ENCODE data around the gene DGCR6L.
"Not testable (repeated sequence)": the region's sequence is repeated elsewhere in the genome, so short reads cannot be mapped to it uniquely, and the experiment has no call there.

DGCR6L gene
- 32.3 to 41.1 (median 36.2) reads per million in 4 experiments for total RNA-seq

DNA sequence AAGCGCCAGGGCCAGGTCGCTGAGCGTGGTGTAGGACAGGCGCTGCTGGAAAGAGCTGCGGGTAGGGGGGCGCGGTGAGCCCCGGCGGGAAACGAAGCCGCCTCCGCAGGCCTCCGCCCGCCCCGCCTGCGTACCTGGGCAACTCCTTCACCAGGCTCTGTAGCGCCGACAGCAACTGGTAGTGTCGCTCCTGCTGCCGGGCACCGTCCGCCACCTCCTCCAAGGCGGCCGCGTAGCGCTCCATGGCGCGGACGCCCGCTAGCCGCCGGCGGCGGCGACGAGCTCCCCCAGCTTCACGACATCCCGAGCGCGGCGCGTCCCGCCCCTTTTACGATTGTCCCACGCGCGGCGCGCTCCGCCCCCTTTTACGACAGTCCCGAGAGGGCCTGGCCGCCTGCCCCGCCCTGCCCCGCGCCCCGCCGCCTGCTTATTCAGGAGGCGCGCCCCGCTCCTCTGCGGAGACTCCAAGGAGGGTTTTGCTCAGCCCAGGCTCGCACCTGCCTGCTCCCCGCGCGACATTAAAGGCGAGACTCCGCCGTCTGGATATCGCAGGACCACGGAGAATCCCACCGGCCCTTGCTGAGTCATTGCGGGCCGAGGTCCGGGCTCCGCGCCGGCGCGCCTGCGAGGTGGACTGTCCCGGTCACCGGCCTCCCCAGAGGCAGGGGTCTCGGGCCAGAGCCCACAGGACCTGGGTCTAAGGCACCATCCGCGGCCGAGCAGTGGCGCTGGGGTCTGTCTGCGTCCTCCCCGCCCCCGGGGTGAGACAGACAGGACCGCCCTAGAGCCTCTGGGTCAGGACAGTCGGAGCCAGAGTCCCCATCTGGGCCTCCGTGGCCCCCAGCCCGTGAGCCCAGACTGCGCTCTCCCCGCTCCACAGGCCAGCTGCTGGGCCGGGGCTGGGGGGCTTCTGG lies at the start of gene DGCR6L:
Gene DGCR6L (minus strand): TSS at position 316 of the 914 bp plus-strand sequence. CDS start 72 bp downstream, at position 244.
- DNase-seq: peak; percentile 94

DNA sequence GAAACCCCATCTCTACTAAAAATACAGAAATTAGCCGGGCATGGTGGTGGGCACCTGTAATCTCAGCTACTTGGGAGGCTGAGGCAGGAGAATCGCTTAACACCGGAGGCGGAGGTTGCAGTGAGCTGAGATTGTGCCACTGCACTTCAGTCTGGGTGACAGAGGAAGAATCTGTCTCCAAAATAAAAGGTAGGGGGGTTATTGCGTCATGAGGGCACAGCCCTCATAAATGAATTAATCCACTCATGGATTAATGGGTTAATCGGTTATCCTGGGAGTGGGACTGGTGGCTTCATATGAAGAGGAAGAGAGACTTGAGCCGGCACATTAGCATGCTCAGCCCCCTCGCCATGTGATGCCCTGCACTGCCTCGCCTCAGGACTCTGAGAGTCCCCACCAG lies 49.0 kb upstream of the DGCR6L start:
- DNase-seq: not testable (repeated sequence)

DNA sequence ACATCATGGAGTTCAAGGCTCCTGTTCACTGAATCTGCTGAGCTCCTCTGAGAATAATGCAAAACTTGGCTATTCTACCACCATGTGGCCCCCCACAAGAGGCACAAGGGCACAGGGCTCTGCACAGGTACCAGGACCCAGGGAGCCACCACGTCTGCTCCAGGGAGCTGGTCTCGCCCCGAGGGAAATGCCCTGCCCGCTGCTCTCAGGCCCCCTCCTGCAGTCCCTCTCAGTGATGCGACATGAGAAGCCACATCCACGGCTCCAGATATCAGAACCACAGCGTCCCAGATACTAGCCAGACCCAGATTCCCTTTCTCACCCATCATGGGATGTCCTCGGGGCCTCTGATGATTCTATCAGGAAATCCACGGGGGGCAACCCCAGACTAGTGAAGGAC lies 47.0 kb upstream of the DGCR6L start:
- not testable (repeated sequence) for DNase-seq

DNA sequence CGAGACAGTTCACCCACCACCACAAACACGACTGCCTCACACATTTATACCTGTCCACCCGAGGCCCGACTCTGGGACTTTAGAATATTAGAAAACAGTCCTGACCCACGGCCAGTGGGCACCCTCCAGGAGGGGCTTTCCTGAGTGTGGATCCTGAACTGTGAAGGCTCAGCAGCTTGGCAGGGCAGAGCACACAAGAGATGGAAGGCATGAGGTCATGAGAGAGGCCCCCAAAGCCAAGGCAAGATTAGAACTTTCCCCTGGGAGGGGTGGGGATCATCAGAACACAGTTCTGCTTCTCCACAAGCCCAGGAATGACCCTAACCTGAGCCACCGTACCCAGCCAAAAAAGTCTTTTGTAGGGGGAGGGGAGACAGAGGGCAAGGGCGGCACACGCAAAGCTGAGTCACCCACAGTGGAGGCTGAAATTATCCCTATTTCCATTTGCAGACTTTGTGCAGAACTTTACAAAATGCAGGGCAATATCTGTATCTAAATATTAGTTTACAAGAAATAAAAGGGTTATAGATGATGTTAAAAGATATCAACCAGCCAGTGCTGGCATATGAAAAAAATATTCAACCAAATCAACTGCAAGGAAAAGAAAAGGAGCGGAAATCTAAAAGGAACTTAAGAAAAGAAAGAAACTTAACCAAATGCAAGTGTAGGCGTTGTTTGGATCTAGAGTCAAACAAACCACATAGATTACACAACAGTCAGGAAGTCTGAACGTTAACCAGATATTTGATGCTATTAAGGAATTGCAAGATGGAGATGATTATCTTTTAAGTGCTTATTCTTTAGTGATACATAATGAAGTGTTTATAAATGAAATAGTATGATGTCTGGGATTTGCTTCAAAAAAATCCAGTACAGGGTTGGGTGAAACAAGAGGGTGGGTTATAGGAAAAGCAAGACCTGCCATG lies 44.7 kb upstream of the DGCR6L start:
- DNase-seq: not testable (repeated sequence)

DNA sequence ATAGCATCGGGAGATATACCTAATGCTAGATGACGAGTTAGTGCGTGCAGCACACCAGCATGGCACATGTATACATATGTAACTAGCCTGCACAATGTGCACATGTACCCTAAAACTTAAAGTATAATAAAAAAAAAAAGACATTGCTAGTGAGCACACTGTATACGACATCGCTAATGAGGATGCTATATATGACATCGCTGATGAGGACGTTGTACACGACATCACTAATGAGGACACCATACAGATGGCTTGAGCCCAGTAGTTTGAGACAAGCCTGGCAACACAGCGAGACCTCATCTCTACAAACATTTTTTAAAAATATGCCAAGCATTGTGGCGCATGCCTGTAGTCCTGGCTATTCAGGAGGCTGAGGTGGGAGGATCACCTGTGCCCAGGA lies 42.5 kb upstream of the DGCR6L start:
- DNase-seq: not testable (repeated sequence)

DNA sequence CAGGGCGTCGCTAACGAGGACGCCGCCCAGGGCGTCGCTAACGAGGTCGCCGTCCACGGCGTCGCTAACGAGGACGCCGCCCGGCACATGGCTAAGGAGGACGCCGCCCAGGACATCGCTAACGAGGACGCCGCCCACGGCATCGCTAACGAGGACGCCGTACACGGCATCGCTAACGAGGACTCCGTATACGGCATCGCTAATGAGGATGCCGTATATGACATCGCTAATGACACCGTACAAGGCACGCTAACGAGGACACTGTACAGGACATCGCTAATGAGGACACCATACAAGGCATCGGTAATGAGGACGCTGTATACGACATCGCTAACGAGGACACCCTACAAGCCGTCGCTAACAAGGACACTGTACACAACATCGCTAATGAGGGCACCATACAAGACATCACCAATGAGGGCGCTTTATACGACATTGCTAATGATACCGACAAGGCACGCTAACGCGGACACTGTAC lies 41.9 kb upstream of the DGCR6L start:
- not testable (repeated sequence) for DNase-seq

DNA sequence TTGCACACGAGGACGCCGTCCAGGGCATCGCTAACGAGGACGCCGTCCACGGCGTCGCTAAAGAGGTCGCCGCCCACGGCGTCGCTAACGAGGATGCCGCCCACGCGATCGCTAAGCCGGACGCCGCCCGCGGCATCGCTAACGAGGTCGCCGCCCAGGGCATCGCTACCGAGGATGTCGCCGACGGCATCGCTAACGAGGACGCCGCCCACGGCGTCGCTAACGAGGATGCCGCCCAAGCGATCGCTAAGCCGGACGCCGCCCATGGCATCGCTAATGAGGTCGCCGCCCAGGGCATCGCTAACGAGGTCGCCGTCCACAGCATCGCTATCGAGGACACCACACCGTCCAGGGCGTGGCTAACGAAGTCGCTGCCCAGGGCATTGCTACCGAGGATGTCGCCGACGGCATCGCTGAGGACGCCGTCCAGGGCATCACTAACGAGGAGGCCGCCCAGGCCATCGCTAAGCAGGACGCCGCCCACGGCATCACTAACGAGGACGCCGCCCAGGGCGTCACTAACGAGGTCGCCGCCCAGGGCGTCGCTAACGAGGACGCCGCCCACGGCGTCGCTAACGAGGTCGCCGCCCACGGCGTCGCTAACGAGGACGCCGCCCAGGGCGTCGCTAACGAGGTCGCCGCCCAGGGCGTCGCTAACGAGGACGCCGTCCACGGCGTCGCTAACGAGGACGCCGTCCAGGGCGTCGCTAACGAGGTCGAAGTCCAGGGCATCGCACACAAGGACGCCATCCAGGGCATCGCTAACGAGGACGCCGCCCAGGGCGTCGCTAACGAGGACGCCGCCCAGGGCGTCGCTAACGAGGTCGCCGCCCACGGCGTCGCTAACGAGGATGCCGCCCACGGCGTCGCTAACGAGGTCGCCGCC lies 41.2 kb upstream of the DGCR6L start:
- not testable (repeated sequence) for DNase-seq

DNA sequence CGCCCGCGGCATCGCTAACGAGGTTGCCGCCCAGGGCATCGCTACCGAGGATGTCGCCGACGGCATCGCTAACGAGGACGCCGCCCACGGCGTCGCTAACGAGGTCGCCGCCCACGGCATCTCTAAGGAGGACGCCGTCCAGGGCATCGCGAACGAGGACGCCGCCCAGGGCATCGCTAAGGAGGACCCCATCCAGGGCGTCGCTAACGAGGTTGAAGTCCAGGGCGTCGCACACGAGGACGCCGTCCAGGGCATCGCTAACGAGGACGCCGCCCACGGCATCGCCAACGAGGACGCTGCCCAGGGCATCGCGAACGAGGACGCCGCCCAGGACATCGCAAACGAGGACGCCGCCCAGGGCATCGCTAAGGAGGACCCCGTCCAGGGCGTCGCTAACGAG lies 40.4 kb upstream of the DGCR6L start:
- DNase-seq: not testable (repeated sequence)

DNA sequence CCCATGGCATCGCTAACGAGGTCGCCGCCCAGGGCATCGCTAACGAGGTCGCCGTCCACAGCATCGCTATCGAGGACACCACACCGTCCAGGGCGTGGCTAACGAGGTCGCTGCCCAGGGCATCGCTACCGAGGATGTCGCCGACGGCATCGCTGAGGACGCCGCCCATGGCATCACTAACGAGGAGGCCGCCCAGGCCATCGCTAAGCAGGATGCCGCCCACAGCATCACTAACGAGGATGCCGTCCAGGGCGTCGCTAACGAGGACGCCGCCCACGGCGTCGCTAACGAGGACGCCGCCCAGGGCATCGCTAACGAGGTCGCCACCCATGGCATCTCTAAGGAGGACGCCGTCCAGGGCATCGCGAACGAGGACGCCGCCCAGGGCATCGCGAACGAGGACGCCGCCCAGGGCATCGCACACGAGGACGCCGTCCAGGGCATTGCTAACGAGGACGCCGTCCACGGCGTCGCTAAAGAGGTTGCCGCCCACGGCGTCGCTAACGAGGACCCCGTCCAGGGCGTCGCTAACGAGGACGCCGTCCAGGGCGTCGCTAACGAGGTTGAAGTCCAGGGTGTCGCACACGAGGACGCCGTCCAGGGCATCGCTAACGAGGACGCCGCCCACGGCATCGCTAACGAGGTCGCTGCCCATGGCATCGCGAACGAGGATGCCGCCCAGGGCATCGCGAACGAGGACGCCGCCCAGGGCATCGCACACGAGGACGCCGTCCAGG lies 38.8 kb upstream of the DGCR6L start:
- not testable (repeated sequence) for DNase-seq

DNA sequence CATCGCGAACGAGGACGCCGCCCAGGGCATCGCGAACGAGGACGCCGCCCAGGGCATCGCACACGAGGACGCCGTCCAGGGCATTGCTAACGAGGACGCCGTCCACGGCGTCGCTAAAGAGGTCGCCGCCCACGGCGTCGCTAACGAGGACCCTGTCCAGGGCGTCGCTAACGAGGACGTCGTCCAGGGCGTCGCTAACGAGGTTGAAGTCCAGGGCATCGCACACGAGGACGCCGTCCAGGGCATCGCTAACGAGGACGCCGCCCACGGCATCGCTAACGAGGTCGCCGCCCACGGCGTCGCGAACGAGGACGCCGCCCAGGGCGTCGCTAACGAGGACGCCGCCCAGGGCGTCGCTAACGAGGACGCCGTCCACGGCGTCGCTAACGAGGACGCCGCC lies 38.1 kb upstream of the DGCR6L start:
- not testable (repeated sequence) for DNase-seq

DNA sequence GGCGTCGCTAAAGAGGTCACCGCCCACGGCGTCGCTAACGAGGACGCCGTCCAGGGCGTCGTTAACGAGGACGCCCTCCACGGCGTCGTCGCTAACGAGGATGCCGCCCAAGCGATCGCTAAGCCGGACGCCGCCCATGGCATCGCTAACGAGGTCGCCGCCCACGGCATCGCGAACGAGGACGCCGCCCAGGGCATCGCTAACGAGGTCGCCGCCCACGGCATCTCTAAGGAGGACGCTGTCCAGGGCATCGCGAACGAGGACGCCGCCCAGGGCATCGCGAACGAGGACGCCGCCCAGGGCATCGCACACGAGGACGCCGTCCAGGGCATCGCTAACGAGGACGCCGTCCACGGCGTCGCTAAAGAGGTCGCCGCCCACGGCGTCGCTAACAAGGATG lies 37.0 kb upstream of the DGCR6L start:
- not testable (repeated sequence) for DNase-seq

DNA sequence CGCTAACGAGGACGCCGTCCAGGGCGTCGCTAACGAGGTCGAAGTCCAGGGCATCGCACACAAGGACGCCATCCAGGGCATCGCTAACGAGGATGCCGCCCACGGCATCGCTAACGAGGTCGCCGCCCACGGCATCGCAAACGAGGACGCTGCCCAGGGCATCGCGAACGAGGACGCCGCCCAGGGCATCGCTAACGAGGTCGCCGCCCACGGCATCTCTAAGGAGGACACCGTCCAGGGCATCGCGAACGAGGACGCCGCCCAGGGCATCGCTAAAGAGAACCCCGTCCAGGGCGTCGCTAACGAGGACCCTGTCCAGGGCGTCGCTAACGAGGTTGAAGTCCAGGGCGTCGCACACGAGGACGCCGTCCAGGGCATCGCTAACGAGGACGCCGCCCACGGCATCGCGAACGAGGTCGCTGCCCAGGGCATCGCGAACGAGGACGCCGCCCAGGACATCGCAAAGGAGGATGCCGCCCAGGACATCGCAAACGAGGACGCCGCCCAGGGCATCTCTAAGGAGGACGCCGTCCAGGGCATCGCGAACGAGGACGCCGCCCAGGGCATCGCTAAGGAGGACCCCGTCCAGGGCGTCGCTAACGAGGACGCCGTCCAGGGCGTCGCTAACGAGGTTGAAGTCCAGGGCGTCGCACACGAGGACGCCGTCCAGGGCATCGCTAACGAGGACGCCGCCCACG lies 36.2 kb upstream of the DGCR6L start:
- not testable (repeated sequence) for DNase-seq

DNA sequence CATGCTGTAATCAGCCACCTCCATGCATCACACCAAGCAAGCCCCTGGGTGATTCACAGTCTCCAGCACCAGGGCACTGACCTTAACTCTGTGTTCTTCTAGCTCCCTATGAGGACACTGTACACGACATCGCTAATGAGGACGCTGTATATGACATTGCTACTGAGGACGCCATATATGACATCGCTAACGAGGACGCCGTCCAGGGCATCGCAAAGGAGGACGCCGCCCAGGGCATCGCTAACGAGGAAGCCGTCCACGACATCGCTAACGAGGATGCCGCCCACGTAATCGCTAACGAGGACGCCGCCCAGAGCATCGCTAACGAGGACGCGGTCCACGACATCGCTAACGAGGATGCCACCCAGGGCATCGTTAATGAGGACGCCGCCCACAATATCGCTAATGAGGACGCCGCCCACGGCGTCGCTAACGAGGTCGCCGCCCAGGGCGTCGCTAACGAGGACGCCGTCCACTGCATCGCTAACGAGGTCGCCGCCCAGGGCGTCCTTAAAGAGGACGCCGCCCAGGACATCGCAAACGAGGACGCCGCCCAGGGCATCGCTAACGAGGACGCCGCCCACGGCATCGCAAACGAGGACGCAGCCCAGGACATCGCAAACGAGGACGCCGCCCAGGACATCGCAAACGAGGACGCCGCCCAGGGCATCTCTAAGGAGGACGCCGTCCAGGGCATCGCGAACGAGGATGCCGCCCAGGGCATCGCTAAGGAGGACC lies 34.5 kb upstream of the DGCR6L start:
- no peak for DNase-seq

DNA sequence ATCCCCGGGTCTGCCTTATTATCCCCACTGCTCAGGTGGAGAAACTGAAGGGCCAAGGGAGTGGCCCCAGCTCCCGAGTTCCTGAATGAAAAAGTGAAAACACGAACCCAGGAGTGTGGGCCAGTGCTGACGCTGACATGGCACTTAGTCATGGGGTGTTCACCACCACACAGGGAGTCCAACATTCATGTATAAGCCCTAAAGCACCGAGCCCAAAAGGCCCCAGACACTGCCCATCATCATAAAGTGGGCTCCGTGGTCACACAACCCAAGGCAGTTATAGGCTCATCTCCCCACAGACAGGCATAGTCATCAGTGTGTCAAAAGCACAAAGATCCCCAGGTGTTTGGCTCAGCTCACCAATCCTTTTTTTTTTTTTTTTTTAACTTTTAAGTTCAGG lies 32.7 kb upstream of the DGCR6L start:
- not testable (repeated sequence) for DNase-seq

DNA sequence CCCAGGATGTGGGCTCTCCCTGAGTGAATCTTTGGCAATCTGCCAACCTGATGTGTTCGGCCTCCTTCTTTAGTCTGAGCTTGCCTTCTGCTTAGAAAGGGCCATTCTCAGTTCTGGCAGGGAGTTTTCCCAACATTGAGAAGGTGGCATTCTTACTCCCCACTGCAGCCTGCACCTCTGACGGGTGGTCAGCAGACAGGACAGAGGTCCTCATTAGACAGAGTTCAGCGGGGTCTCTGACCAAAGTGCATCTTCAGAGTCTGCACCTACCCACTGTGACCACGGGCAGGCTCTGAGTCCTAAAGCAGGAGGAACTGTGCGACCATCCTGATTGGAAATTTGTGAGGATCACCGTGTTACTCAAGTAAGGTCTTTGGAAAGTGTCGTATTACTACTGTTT lies 26.7 kb upstream of the DGCR6L start:
- DNase-seq: not testable (repeated sequence)

DNA sequence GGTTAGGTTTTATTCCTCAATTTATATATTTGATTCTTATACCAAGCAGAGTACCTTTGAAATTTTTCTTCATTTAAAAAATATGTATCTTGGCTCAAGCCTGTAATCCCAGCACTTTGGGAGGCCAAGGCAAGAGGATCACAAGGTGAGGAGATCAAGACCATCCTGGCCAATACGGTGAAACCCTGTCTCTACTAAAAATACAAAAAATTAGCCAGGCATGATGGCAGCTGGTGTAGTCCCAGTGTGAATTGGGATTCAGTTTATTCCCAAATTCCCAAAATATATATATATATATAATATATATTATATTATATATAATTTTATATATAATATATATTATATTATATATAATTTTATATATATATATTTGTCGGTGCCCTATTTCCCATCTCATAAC lies 18.4 kb upstream of the DGCR6L start:
- not testable (repeated sequence) for DNase-seq

DNA sequence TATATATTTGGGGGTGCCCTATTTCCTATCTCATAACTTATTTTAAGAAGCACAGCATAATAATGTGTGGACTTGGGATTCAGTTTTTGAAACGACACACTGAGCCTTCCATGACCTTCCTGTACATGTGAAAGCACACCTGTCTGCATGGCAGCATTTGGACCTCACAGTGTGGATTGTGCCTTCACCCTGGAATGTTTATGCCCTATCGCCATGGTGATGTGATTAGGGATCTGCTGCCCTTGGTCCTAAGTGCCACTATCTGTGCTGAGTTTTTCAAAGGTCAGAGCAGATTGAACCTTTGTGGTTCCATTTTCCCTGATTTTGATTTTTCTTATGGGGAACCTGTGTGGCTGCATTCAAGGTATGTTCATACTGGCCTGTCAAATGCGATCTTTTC lies 17.9 kb upstream of the DGCR6L start:
- not testable (repeated sequence) for DNase-seq

DNA sequence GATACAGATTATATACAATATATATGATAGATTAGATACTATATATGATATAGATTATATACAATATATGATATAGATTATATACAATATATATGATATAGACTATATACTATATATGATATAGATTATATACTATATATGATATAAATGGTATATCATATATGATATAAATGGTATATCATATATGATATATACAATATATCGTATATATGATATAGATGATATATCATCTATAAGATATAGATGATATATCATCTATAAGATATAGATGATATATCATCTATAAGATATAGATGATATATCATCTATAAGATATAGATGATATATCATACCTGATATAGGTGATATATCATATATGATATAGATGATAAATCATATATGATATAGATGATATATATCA lies 16.7 kb upstream of the DGCR6L start:
- not testable (repeated sequence) for DNase-seq

DNA sequence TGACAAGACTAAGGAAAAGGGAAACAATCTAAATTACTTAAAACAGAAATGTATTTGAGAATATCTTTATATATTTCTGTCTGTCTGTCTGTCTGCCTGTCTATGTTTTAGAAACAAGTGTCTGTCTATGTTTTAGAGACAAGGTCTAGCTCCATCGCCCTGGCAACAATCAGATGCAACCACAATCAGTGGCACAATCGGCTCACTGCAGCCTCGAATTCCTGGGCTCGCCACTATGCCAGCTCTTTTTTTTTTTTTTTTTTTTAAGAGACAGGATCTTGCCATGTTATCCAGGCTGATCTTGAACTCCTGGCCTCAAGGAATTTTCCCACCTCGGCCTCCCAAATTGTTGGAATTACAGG lies 8.7 kb upstream of the DGCR6L start:
- not testable (repeated sequence) for DNase-seq

DNA sequence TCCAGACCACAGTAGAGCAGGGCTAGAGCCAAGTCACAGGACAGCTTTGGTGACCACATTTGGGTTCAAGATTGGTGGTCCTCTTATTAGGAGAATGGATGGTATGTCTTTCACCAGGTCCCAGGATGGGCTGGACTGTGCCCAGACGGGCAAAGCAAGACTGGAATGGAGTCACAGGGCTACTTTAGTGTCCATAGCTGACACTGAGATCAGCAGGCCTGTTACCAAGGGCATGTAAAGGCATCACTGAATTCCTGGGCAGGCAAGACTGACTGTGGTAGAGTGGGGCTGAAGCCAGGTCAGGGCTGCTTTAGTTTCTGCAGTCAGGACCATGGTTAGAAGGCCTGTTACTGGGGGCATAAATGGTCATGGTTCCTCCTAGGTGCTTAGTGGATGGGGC lies 6.1 kb upstream of the DGCR6L start:
- DNase-seq: not testable (repeated sequence)

All from effector CD8-positive, alpha-beta T cell (primary cell).